Astrocyte (in vitro differentiated cells and primary cell): Measurements from ENCODE around the gene AAMDC. TPM values are rescaled to one million over a fixed set of nuclear protein-coding genes. Genes with fewer than 3 reads are reported as not detected.
"Not testable (repeated sequence)": the region's sequence is repeated elsewhere in the genome, so short reads cannot be mapped to it uniquely, and the experiment has no call there.

ENCODE experiments used
- DNase-seq: peaks from one replicate; pipeline ENCODE4 v3.0.0-alpha.2; 2010; ENCODE audit warnings: low read depth
- FAIRE-seq: peaks from 2 replicates; lab custom pipeline; 2011; peaks lifted over from hg19 to GRCh38; lab: Jason Lieb, UNC
- H2AFZ ChIP-seq: 2 replicates; pipeline ENCODE4 v1.6.0; 2012; ENCODE audit warnings: low read depth, low read length, inconsistent platforms
- H3K27ac ChIP-seq: 2 replicates; pipeline ENCODE4 v1.5.1; 2011; ENCODE audit warnings: low read depth, low read length, inconsistent platforms
- H3K27me3 ChIP-seq: 2 replicates; pipeline ENCODE4 v1.6.0; 2011; ENCODE audit warnings: low read length, inconsistent platforms; ENCODE audit not compliant: insufficient read depth
- H3K36me3 ChIP-seq: 2 replicates; pipeline ENCODE4 v1.5.1; 2011; ENCODE audit warnings: low read length, inconsistent platforms; ENCODE audit not compliant: insufficient read depth
- H3K4me1 ChIP-seq: 2 replicates; pipeline ENCODE4 v1.5.1; 2011; ENCODE audit warnings: low read length, inconsistent platforms; ENCODE audit not compliant: insufficient read depth
- H3K4me2 ChIP-seq: 2 replicates; pipeline ENCODE4 v1.6.0; 2012; ENCODE audit warnings: low read length, inconsistent platforms
- H3K4me3 ChIP-seq: 2 replicates; pipeline ENCODE4 v1.5.1; 2011; ENCODE audit warnings: low read depth, mild to moderate bottlenecking, low read length, inconsistent platforms; ENCODE audit not compliant: insufficient read depth
- H3K79me2 ChIP-seq: 2 replicates; pipeline ENCODE4 v1.6.0; 2012; ENCODE audit warnings: mild to moderate bottlenecking, low read length, inconsistent platforms; ENCODE audit not compliant: insufficient read depth
- H3K9ac ChIP-seq: 2 replicates; pipeline ENCODE4 v1.6.0; 2012; ENCODE audit warnings: mild to moderate bottlenecking, low read length, inconsistent platforms
- H3K9me3 ChIP-seq: 2 replicates; pipeline ENCODE4 v1.5.1; 2012; ENCODE audit warnings: low read depth, mild to moderate bottlenecking, low read length, inconsistent platforms; ENCODE audit not compliant: insufficient read depth
- H4K20me1 ChIP-seq: 2 replicates; pipeline ENCODE4 v1.6.0; 2012; ENCODE audit warnings: low read length, inconsistent platforms; ENCODE audit not compliant: insufficient read depth
- H3K27ac Mint-ChIP-seq: one replicate; pipeline ENCODE4 v1.8.0; 2021; ENCODE audit warnings: mild to moderate bottlenecking, mixed read lengths; ENCODE audit not compliant: unreplicated experiment
- H3K27me3 Mint-ChIP-seq: one replicate; pipeline ENCODE4 v1.8.0; 2021; ENCODE audit warnings: low read depth, mixed read lengths; ENCODE audit not compliant: unreplicated experiment
- H3K36me3 Mint-ChIP-seq: one replicate; pipeline ENCODE4 v1.8.0; 2021; ENCODE audit warnings: low read depth, mixed read lengths; ENCODE audit not compliant: unreplicated experiment
- H3K4me1 Mint-ChIP-seq: one replicate; pipeline ENCODE4 v1.8.0; 2021; ENCODE audit warnings: low read depth, mixed read lengths; ENCODE audit not compliant: unreplicated experiment
- H3K4me3 Mint-ChIP-seq: one replicate; pipeline ENCODE4 v1.8.0; 2021; ENCODE audit warnings: mild to moderate bottlenecking, moderate library complexity, mixed read lengths; ENCODE audit not compliant: unreplicated experiment
- H3K9me3 Mint-ChIP-seq: one replicate; pipeline ENCODE4 v1.8.0; 2021; ENCODE audit warnings: mild to moderate bottlenecking, mixed read lengths; ENCODE audit not compliant: unreplicated experiment
- CTCF ChIP-seq: IDR thresholded peaks from 2 replicates; pipeline ENCODE4 v1.5.1; 2011; ENCODE audit warnings: low read depth, mild to moderate bottlenecking, inconsistent platforms, low read length, moderate library complexity; ENCODE audit not compliant: insufficient read depth
- EZH2 ChIP-seq: IDR thresholded peaks from 2 replicates; pipeline ENCODE4 v1.6.1; 2012; ENCODE audit warnings: mild to moderate bottlenecking, low read length, inconsistent platforms; ENCODE audit not compliant: insufficient read depth
- total RNA-seq: library from RNA; stranded (reverse); gene quantifications from 2 replicates; pipeline ENCODE4 v1.2.1, GENCODE V29; 2021

Gene AAMDC
- total RNA-seq, 1 donor from 2014 or later = 53.1 TPM

- H3K27me3 ChIP-seq, H3K79me2 ChIP-seq, H3K27me3 Mint-ChIP-seq, H2AFZ ChIP-seq, H3K27ac Mint-ChIP-seq, H3K36me3 ChIP-seq, H3K9ac ChIP-seq, FAIRE-seq, DNase-seq, H3K9me3 ChIP-seq, H4K20me1 ChIP-seq, H3K4me3 ChIP-seq, H3K4me1 ChIP-seq, H3K9me3 Mint-ChIP-seq, H3K4me3 Mint-ChIP-seq, H3K27ac ChIP-seq, H3K4me2 ChIP-seq, H3K4me1 Mint-ChIP-seq: not testable (repeated sequence)
- H3K36me3 Mint-ChIP-seq = peaks cover 46% of the 10 kb centered on the region
Measured at GRCh38 chr11:77843700-77844099, 22.8 kb downstream of the AAMDC start.

- no peak overlapping the region for H3K9ac ChIP-seq
- H3K4me1 ChIP-seq = no peaks in the 10 kb centered on the region
- H3K36me3 ChIP-seq = peaks cover 6% of the 10 kb centered on the region
- H3K27me3 ChIP-seq = no peaks in the 10 kb centered on the region
- no peak for DNase-seq
- no peak for FAIRE-seq
- H3K27me3 Mint-ChIP-seq = no peaks in the 10 kb centered on the region
- no peak overlapping the region for H2AFZ ChIP-seq
- H3K4me3 ChIP-seq = no peak overlapping the region
- peaks cover 9% of the 10 kb centered on the region for H3K9me3 ChIP-seq
- H3K27ac ChIP-seq = no peak overlapping the region
- TF ChIP-seq EZH2 (no peak), CTCF (no peak)
- no peak overlapping the region for H3K27ac Mint-ChIP-seq
- peaks cover 21% of the 10 kb centered on the region for H3K9me3 Mint-ChIP-seq
- H3K4me1 Mint-ChIP-seq = no peaks in the 10 kb centered on the region
- H4K20me1 ChIP-seq = no peaks in the 10 kb centered on the region
- H3K79me2 ChIP-seq = no peaks in the 10 kb centered on the region
- H3K36me3 Mint-ChIP-seq = peaks cover 49% of the 10 kb centered on the region
- no peak overlapping the region for H3K4me2 ChIP-seq
- no peak overlapping the region for H3K4me3 Mint-ChIP-seq
Measured at GRCh38 chr11:77851503-77851902, 30.6 kb downstream of the AAMDC start.

DNA sequence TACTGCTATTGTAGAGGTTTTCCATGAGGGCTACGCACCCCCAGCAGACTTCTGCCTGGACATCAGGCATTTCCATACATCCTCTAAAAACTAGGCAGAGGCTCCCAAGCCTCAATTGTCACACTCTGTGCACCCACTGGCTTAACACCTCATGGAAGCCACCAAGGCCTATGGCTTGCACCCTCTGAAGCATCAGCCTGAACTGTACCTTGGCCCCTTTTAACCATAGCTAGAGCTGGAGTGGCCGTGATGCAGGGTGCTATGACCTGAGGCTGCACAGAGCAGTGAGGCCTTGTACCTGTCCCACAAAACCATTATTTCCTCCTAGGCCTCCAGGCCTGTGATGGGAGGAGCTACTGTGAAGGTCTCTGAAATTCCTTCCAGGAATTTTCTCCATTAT lies 33.9 kb downstream of the AAMDC start:
- peaks cover 22% of the 10 kb centered on the region for H3K9me3 Mint-ChIP-seq
- Histone ChIP-seq H3K27me3 (no peaks in the 10 kb centered on the region), H4K20me1 (no peaks in the 10 kb centered on the region), H3K4me3 (no peak overlapping the region), H3K4me1 (no peaks in the 10 kb centered on the region), H2AFZ (no peak overlapping the region), H3K9me3 (peaks cover 9% of the 10 kb centered on the region), H3K27ac (no peak overlapping the region), H3K36me3 (peaks cover 6% of the 10 kb centered on the region), H3K4me2 (no peak overlapping the region), H3K79me2 (no peaks in the 10 kb centered on the region), H3K9ac (no peak overlapping the region)
- H3K36me3 Mint-ChIP-seq = peaks cover 45% of the 10 kb centered on the region
- H3K27ac Mint-ChIP-seq = no peak overlapping the region
- no peaks in the 10 kb centered on the region for H3K4me1 Mint-ChIP-seq
- no peaks in the 10 kb centered on the region for H3K27me3 Mint-ChIP-seq
- DNase-seq (no peak), FAIRE-seq (no peak)
- no peak overlapping the region for H3K4me3 Mint-ChIP-seq
- TF ChIP-seq EZH2 (no peak), CTCF (no peak)

DNA sequence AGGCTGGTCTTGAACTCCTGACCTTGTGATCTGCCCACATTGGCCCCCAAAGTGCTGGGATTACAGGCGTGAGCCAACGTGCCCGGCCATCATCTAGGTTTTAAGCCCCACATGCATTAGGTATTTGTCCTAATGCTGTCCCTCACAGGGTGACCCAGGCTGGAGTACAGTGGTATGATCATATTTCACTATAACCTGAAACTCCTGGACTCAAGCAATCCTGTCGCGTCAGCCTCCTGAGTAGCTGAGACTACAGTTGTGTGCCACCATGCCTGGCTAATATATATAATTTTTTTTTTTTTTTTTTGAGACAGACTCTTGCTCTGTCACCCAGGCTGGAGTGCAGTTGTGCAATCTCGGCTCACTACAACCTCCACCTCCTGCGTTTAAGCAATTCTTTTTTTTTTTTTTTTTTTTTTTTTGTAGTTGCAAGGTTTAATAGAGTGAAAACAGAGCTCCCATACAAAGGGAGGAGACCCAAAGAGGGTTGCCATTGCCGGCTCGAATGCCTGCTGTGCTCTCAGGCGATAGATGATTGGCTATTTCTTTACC lies 37.0 kb downstream of the AAMDC start:
- H3K4me1 ChIP-seq, H3K27ac ChIP-seq, H3K4me3 ChIP-seq, DNase-seq, H3K79me2 ChIP-seq, H3K4me1 Mint-ChIP-seq, H3K27ac Mint-ChIP-seq, H3K4me3 Mint-ChIP-seq, H3K4me2 ChIP-seq, H3K36me3 ChIP-seq, FAIRE-seq, H3K27me3 ChIP-seq, H3K9me3 ChIP-seq, H2AFZ ChIP-seq, H4K20me1 ChIP-seq, H3K9ac ChIP-seq, H3K27me3 Mint-ChIP-seq: not testable (repeated sequence)
- Mint-ChIP-seq H3K9me3 (peaks cover 22% of the 10 kb centered on the region), H3K36me3 (peaks cover 39% of the 10 kb centered on the region)

DNA sequence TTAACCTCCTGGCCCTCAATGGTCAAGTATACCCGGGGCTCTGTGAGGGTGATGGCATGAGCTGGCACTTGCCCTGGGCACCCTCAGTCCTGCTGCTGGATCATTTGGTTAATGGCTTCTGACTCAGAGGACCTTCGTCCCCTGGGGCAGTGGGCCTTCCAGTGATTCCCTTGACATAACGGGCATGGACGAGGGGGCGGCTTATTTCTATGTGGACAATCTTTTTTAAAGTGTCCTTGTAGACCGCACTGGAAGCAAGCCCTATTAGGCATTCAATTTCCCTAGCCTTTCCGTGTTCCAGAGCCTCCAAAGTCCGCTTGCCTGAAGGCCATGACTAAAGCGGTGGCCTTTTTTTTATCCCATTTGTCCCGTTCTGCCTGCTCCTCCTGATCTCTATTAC lies 40.5 kb downstream of the AAMDC start:
- not testable (repeated sequence) for H3K27ac ChIP-seq, H3K9me3 ChIP-seq, H3K27ac Mint-ChIP-seq, H3K79me2 ChIP-seq, H3K4me3 Mint-ChIP-seq, H3K4me1 Mint-ChIP-seq, H3K4me1 ChIP-seq, H2AFZ ChIP-seq, H4K20me1 ChIP-seq, H3K36me3 ChIP-seq, FAIRE-seq, H3K4me3 ChIP-seq, DNase-seq, H3K9me3 Mint-ChIP-seq, H3K27me3 Mint-ChIP-seq, H3K9ac ChIP-seq, H3K4me2 ChIP-seq, H3K27me3 ChIP-seq
- peaks cover 16% of the 10 kb centered on the region for H3K36me3 Mint-ChIP-seq
